Hepatocyte (in vitro differentiated cells): ENCODE measurements around the gene PRLH.

Experiments
- CTCF ChIP-seq: fragments of 200-600 bp; sonication (generic); IDR thresholded peaks from 2 replicates; pipeline ENCODE4 v1.5.1; 2016; ENCODE audit warnings: antibody characterized with exemption, mild to moderate bottlenecking; ENCODE audit not compliant: poor library complexity
- EZH2 ChIP-seq: fragments of 200-600 bp; sonication (generic); IDR thresholded peaks from 2 replicates; pipeline ENCODE4 v1.6.1; 2016; ENCODE audit warnings: antibody characterized with exemption, mild to moderate bottlenecking, borderline replicate concordance
- EZH2phosphoT487 ChIP-seq: fragments of 200-600 bp; sonication (generic); IDR thresholded peaks from one replicate; pipeline ENCODE4 v1.6.1; 2018; ENCODE audit warnings: antibody characterized with exemption, mild to moderate bottlenecking, low read depth, moderate library complexity; ENCODE audit not compliant: unreplicated experiment, severe bottlenecking

GRCh38 chr2:237577458-237577857 lies 11.1 kb downstream of the PRLH start:
- TF ChIP-seq CTCF: no peak
- no peak for TF ChIP-seq EZH2
- no peak for TF ChIP-seq EZH2phosphoT487
